ENCODE data around the gene PLIN1. TPM values are rescaled to one million over a fixed set of nuclear protein-coding genes. Genes with fewer than 3 reads are reported as not detected.

PLIN1 gene
- polyA plus RNA-seq, 1 donor (not counting 4 experiments of a cell fraction or from before 2014, with no cell fraction given), result 0.30 TPM

DNA sequence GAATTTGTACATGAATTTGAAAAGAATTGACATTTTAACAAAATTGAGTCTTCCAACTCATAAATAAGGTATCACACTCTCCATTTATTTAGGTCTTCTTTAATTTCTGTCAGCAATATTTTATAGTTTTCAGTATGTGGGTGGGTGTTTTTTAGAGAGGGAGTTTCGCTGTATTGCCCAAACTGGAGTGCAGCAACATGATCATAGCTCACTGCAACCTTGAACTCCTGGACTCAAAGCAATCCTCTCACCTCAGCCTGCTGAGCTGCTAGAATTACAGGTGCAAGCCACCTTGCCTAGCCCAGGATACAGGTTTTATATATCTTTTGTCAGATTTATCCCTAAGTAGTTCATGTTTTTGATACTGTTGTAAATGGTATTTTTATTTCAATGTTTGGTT is 16.0 kb upstream of the PLIN1 start:
- Histone ChIP-seq H3K9ac (ENCODE audit: control insufficient read depth, extremely low read depth, insufficient read depth, low read length) (no peak overlapping the region), H3K9me1 (ENCODE audit: control insufficient read depth, extremely low read depth, insufficient read depth, low read length) (no peaks in the 10 kb centered on the region), H3K79me2 (ENCODE audit: control insufficient read depth, insufficient read depth, low read length) (no peaks in the 10 kb centered on the region), H3K27ac (ENCODE audit: control insufficient read depth, insufficient read depth, low read length) (no peak overlapping the region), H3K9me3 (ENCODE audit: control insufficient read depth, low read depth, low read length) (no peaks in the 10 kb centered on the region), H4K20me1 (ENCODE audit: control insufficient read depth, extremely low read depth, insufficient read depth, low read length) (no peaks in the 10 kb centered on the region), H3K27me3 (ENCODE audit: control insufficient read depth, extremely low read depth, insufficient read depth, low read length) (no peaks in the 10 kb centered on the region), H2AFZ (ENCODE audit: control insufficient read depth, low read length) (no peak overlapping the region), H3K36me3 (ENCODE audit: control insufficient read depth in 2 of 2, extremely low read depth in 1 of 2, insufficient read depth in 2 of 2, low read length in 2 of 2) (no peaks in the 10 kb centered on the region), H3K4me2 (ENCODE audit: control insufficient read depth, extremely low read depth, insufficient read depth, low read depth, low read length) (no peak overlapping the region), H3K4me1 (ENCODE audit: control insufficient read depth, extremely low read depth, insufficient read depth, low read length) (no peaks in the 10 kb centered on the region), H3K4me3 (ENCODE audit: control insufficient read depth in 2 of 3, extremely low read depth in 1 of 3, insufficient read depth in 2 of 3, low read depth in 1 of 3, low read length in 3 of 3) (no peak overlapping the region)
- FAIRE-seq (no peak), DNase-seq (ENCODE audit: low read depth, low spot score) (no peak)
- dilution Hi-C loops (cut with MboI; ENCODE audit: extremely low pct_ligation_motif_present, low sequenced_read_pairs), result no loop called here
- TF ChIP-seq EZH2 (IDR thresholded peaks at IDR 0.05; ENCODE audit: low read length), result no peak
- TF ChIP-seq, protein P1, sequence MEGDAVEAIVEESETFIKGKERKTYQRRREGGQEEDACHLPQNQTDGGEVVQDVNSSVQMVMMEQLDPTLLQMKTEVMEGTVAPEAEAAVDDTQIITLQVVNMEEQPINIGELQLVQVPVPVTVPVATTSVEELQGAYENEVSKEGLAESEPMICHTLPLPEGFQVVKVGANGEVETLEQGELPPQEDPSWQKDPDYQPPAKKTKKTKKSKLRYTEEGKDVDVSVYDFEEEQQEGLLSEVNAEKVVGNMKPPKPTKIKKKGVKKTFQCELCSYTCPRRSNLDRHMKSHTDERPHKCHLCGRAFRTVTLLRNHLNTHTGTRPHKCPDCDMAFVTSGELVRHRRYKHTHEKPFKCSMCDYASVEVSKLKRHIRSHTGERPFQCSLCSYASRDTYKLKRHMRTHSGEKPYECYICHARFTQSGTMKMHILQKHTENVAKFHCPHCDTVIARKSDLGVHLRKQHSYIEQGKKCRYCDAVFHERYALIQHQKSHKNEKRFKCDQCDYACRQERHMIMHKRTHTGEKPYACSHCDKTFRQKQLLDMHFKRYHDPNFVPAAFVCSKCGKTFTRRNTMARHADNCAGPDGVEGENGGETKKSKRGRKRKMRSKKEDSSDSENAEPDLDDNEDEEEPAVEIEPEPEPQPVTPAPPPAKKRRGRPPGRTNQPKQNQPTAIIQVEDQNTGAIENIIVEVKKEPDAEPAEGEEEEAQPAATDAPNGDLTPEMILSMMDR (optimal IDR thresholded peaks at IDR 0.05 in 1 of 3, IDR thresholded peaks at IDR 0.05 in 1 of 3, conservative IDR thresholded peaks at IDR 0.05 in 1 of 3; ENCODE audit: extremely low read depth in 1 of 3, insufficient read depth in 2 of 3, low read length in 3 of 3), result no peak

DNA sequence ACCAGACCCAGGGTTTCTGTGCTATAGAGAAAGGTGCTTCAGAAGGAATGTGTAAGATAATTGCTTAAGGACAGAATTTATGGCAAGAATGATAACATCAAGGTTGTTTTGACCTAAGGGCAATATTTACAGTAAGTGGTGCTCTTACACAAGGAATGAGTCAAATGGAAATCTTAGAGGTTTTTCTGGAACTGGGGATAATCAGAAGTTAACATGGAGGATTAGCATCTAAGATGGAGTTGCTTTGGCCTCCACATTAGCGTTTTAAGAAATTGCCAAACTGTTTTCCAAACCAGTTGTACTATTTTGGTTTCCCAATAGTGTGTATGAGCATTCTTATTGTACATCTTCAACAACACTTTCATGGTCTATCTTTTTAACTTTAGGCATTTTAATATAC is 14.5 kb upstream of the PLIN1 start:
- TF ChIP-seq, protein P1 (optimal IDR thresholded peaks at IDR 0.05 in 1 of 3, IDR thresholded peaks at IDR 0.05 in 1 of 3, conservative IDR thresholded peaks at IDR 0.05 in 1 of 3; ENCODE audit: extremely low read depth in 1 of 3, insufficient read depth in 2 of 3, low read length in 3 of 3), result no peak
- TF ChIP-seq EZH2 (IDR thresholded peaks at IDR 0.05; ENCODE audit: low read length), result no peak
- no peak overlapping the region for H3K9ac ChIP-seq (ENCODE audit: control insufficient read depth, extremely low read depth, insufficient read depth, low read length)
- FAIRE-seq, result no peak
- H3K36me3 ChIP-seq (ENCODE audit: control insufficient read depth in 2 of 2, extremely low read depth in 1 of 2, insufficient read depth in 2 of 2, low read length in 2 of 2), result no peaks in the 10 kb centered on the region
- no peaks in the 10 kb centered on the region for H3K9me1 ChIP-seq (ENCODE audit: control insufficient read depth, extremely low read depth, insufficient read depth, low read length)
- dilution Hi-C loops (cut with MboI; ENCODE audit: extremely low pct_ligation_motif_present, low sequenced_read_pairs), result no loop called here
- H4K20me1 ChIP-seq (ENCODE audit: control insufficient read depth, extremely low read depth, insufficient read depth, low read length), result no peaks in the 10 kb centered on the region
- H3K4me2 ChIP-seq (ENCODE audit: control insufficient read depth, extremely low read depth, insufficient read depth, low read depth, low read length), result no peak overlapping the region
- no peaks in the 10 kb centered on the region for H3K27me3 ChIP-seq (ENCODE audit: control insufficient read depth, extremely low read depth, insufficient read depth, low read length)
- no peaks in the 10 kb centered on the region for H3K79me2 ChIP-seq (ENCODE audit: control insufficient read depth, insufficient read depth, low read length)
- H3K4me3 ChIP-seq (ENCODE audit: control insufficient read depth in 2 of 3, extremely low read depth in 1 of 3, insufficient read depth in 2 of 3, low read depth in 1 of 3, low read length in 3 of 3), result no peak overlapping the region
- H3K27ac ChIP-seq (ENCODE audit: control insufficient read depth, insufficient read depth, low read length), result no peak overlapping the region
- no peaks in the 10 kb centered on the region for H3K9me3 ChIP-seq (ENCODE audit: control insufficient read depth, low read depth, low read length)
- H2AFZ ChIP-seq (ENCODE audit: control insufficient read depth, low read length), result no peak overlapping the region
- DNase-seq (ENCODE audit: low read depth, low spot score), result no peak
- no peaks in the 10 kb centered on the region for H3K4me1 ChIP-seq (ENCODE audit: control insufficient read depth, extremely low read depth, insufficient read depth, low read length)
